Adrenal gland (tissue), 5 donors: ENCODE results near the gene RAB26.

Experiments used
- CTCF ChIP-seq, 6 experiments: fragments of 450-650 bp in 4 of 6; fragments of 200-600 bp in 2 of 6; sonication (generic) in 1 of 6; IDR thresholded peaks; 1 replicate in 5 of 6; 2 replicates in 1 of 6; pipeline versions ENCODE4 v1.5.1 to v1.8.0; 2016 to 2021; ENCODE audit warnings: antibody characterized with exemption in 6 of 6, mild to moderate bottlenecking in 2 of 6, moderate library complexity in 1 of 6
- POLR2A ChIP-seq, 2 donors: fragments of 450-650 bp; IDR thresholded peaks; one replicate each; pipeline ENCODE4 v1.6.1; 2017; ENCODE audit warnings: antibody characterized with exemption in 2 of 2, mild to moderate bottlenecking in 2 of 2, moderate library complexity in 1 of 2
- donor health status: DM: no; HTN: no; CAD: no.

GRCh38 chr16:2186064-2186463 is 37.6 kb downstream of the RAB26 start:
- TF ChIP-seq CTCF (IDR thresholded peaks at IDR 0.05) (no peak), POLR2A (IDR thresholded peaks at IDR 0.05) (no peak)
